ENCODE data around the gene FATE1. TPM values are rescaled to one million over a fixed set of nuclear protein-coding genes. Genes with fewer than 3 reads are reported as not detected.

The FATE1 gene
- total and polyA plus RNA-seq, 4 experiments from 2014 or later = not detected

- no peaks in the 10 kb centered on the region for H3K27me3 ChIP-seq (ENCODE audit: insufficient read depth, low read length)
- Mint-ChIP-seq H3K4me3 (no peak overlapping the region), H3K9me3 (no peaks in the 10 kb centered on the region), H3K4me1 (no peaks in the 10 kb centered on the region), H3K36me3 (no peaks in the 10 kb centered on the region), H3K27me3 (no peaks in the 10 kb centered on the region), H3K27ac (no peak overlapping the region)
- CTCF ChIA-PET (ENCODE audit: partially characterized antibody) = no interaction called here
- POLR2A ChIA-PET (ENCODE audit: partially characterized antibody) = no interaction called here
- H3K4me1 ChIP-seq (ENCODE audit: insufficient read depth, low read length) = no peaks in the 10 kb centered on the region
- no peak for DNase-seq
- no peak overlapping the region for H3K27ac ChIP-seq (ENCODE audit: low read depth, low read length)
- intact Hi-C loops (cut with micrococcal nuclease) = no loop called here
- H3K9me3 ChIP-seq (ENCODE audit: control insufficient read depth in 1 of 2, low read length in 2 of 2) = no peaks in the 10 kb centered on the region
- H3K4me3 ChIP-seq (ENCODE audit: low read length in 2 of 2) = no peak overlapping the region
- H3K36me3 ChIP-seq (ENCODE audit: insufficient read depth, low read length) = no peaks in the 10 kb centered on the region
These were observed 11.7 kb upstream of the FATE1 start for GRCh38 chrX:151704041-151704663.

DNA sequence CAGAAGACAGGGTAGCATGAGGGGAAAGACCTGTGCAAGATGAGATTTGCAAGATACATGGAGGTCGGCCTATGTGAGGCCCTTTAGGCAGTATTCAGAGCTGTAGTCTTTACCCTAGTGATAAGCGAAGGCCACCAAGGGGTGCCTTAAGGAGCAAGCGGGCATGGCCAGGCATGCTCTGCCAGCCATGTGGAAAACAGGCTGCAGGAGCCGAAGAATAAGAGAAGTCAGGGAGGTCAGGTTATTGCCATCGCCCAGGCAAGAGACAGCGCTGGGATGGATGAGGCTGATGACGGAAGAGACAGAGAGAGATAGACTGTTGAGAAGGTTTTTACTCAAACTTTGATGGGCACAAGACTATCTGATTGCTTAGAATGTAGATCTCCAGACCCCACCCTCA lies 7.0 kb upstream of the FATE1 start:
- Mint-ChIP-seq H3K36me3 (no peaks in the 10 kb centered on the region), H3K4me3 (no peak overlapping the region)
- POLR2A ChIA-PET (ENCODE audit: partially characterized antibody) = no interaction called here

GRCh38 chrX:151710457-151710856 lies 5.4 kb upstream of the FATE1 start:
- H3K27ac ChIP-seq (ENCODE audit: low read depth, low read length) = no peak overlapping the region
- no peaks in the 10 kb centered on the region for H3K9me3 ChIP-seq (ENCODE audit: control insufficient read depth in 1 of 2, low read length in 2 of 2)
- Mint-ChIP-seq H3K27me3 (no peaks in the 10 kb centered on the region), H3K4me1 (no peaks in the 10 kb centered on the region), H3K27ac (no peak overlapping the region), H3K4me3 (no peak overlapping the region), H3K36me3 (no peaks in the 10 kb centered on the region), H3K9me3 (no peaks in the 10 kb centered on the region)
- no peaks in the 10 kb centered on the region for H3K36me3 ChIP-seq (ENCODE audit: insufficient read depth, low read length)
- CTCF ChIA-PET (ENCODE audit: partially characterized antibody) = no interaction called here
- no peak overlapping the region for H3K4me3 ChIP-seq (ENCODE audit: low read length in 2 of 2)
- intact Hi-C loops (cut with micrococcal nuclease) = no loop called here
- no peaks in the 10 kb centered on the region for H3K4me1 ChIP-seq (ENCODE audit: insufficient read depth, low read length)
- H3K27me3 ChIP-seq (ENCODE audit: insufficient read depth, low read length) = no peaks in the 10 kb centered on the region
- DNase-seq = no peak
- POLR2A ChIA-PET (ENCODE audit: partially characterized antibody) = no interaction called here

More for the DNA sequence above, 7.0 kb upstream of the FATE1 start:
- Mint-ChIP-seq H3K9me3 (no peaks in the 10 kb centered on the region), H3K4me1 (no peaks in the 10 kb centered on the region), H3K27ac (no peak overlapping the region), H3K27me3 (no peaks in the 10 kb centered on the region)
- Histone ChIP-seq H3K27me3 (ENCODE audit: insufficient read depth, low read length) (no peaks in the 10 kb centered on the region), H3K27ac (ENCODE audit: low read depth, low read length) (no peak overlapping the region), H3K4me1 (ENCODE audit: insufficient read depth, low read length) (no peaks in the 10 kb centered on the region), H3K4me3 (ENCODE audit: low read length in 2 of 2) (no peak overlapping the region), H3K36me3 (ENCODE audit: insufficient read depth, low read length) (no peaks in the 10 kb centered on the region), H3K9me3 (ENCODE audit: control insufficient read depth in 1 of 2, low read length in 2 of 2) (no peaks in the 10 kb centered on the region)
- CTCF ChIA-PET (ENCODE audit: partially characterized antibody) = no interaction called here
- no peak for DNase-seq
- intact Hi-C loops (cut with micrococcal nuclease) = no loop called here

DNA sequence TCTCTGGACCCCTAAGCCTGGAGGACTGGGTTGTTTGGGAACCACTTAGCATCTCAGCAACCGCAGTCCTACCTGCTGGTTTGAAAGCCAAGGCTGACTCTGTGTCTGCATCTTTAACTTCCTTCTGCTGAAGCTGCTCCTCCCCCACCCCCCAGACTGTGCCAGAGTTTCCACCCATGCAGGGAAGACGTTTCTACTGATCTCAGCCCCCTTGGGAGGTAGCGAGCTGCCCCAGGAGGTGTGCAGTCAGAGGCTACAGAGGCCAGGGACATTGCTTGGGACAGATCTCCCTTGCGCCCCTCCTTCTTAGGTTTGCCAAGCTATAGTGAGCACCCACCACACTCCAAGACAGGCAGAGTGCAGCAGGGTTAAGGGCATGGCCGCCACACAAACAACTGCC lies 4.7 kb upstream of the FATE1 start:
- no peaks in the 10 kb centered on the region for H3K27me3 Mint-ChIP-seq
- H3K9me3 Mint-ChIP-seq = no peaks in the 10 kb centered on the region
- H3K9me3 ChIP-seq (ENCODE audit: control insufficient read depth in 1 of 2, low read length in 2 of 2) = no peaks in the 10 kb centered on the region
- H3K27ac ChIP-seq (ENCODE audit: low read depth, low read length) = no peak overlapping the region
- H3K4me3 Mint-ChIP-seq = no peak overlapping the region
- no peak overlapping the region for H3K4me3 ChIP-seq (ENCODE audit: low read length in 2 of 2)
- H3K36me3 Mint-ChIP-seq = no peaks in the 10 kb centered on the region
- no peak overlapping the region for H3K27ac Mint-ChIP-seq
- H3K4me1 ChIP-seq (ENCODE audit: insufficient read depth, low read length) = no peaks in the 10 kb centered on the region
- H3K27me3 ChIP-seq (ENCODE audit: insufficient read depth, low read length) = no peaks in the 10 kb centered on the region
- intact Hi-C loops (cut with micrococcal nuclease) = no loop called here
- ChIA-PET CTCF (ENCODE audit: partially characterized antibody) (no interaction called here), POLR2A (ENCODE audit: partially characterized antibody) (no interaction called here)
- no peak for DNase-seq
- no peaks in the 10 kb centered on the region for H3K36me3 ChIP-seq (ENCODE audit: insufficient read depth, low read length)
- H3K4me1 Mint-ChIP-seq = no peaks in the 10 kb centered on the region

DNA sequence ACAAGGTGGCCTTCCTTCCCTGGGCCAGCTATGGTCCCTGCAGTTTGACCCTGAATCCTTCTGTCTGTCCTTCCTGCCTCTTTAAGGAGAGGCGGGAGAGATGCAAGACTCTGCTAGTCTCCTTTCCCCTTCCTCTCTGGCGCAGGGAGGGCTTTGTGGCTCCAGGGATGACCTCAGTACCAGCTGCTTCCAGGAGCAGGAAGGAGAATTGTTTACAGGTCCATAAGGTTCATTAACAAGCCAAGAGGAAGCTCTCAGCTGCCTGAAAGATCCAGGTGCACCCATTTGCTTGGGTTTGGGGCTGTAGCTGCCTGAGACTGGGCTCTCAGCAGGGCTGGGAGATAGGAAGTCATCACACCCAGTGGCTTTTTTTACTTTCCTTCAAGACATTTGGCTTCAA lies 4.0 kb upstream of the FATE1 start:
- Mint-ChIP-seq H3K27me3 (peaks cover 0 to 1% of the 10 kb centered on the region in 2 donors), H3K4me3 (no peak overlapping the region), H3K9me3 (no peaks in the 10 kb centered on the region), H3K4me1 (no peaks in the 10 kb centered on the region), H3K27ac (no peak overlapping the region), H3K36me3 (no peaks in the 10 kb centered on the region)
- POLR2A ChIA-PET (ENCODE audit: partially characterized antibody) = no interaction called here
- Histone ChIP-seq H3K27me3 (ENCODE audit: insufficient read depth, low read length) (no peaks in the 10 kb centered on the region), H3K4me3 (ENCODE audit: low read length in 2 of 2) (no peak overlapping the region), H3K36me3 (ENCODE audit: insufficient read depth, low read length) (no peaks in the 10 kb centered on the region), H3K27ac (ENCODE audit: low read depth, low read length) (no peak overlapping the region), H3K4me1 (ENCODE audit: insufficient read depth, low read length) (no peaks in the 10 kb centered on the region), H3K9me3 (ENCODE audit: control insufficient read depth in 1 of 2, low read length in 2 of 2) (no peaks in the 10 kb centered on the region)
- intact Hi-C loops (cut with micrococcal nuclease) = no loop called here
- CTCF ChIA-PET (ENCODE audit: partially characterized antibody) = no interaction called here
- DNase-seq = no peak

GRCh38 chrX:151712253-151712652 lies 3.6 kb upstream of the FATE1 start:
- Histone ChIP-seq H3K9me3 (ENCODE audit: control insufficient read depth in 1 of 2, low read length in 2 of 2) (no peaks in the 10 kb centered on the region), H3K27me3 (ENCODE audit: insufficient read depth, low read length) (no peaks in the 10 kb centered on the region), H3K36me3 (ENCODE audit: insufficient read depth, low read length) (no peaks in the 10 kb centered on the region), H3K4me3 (ENCODE audit: low read length in 2 of 2) (no peak overlapping the region), H3K4me1 (ENCODE audit: insufficient read depth, low read length) (no peaks in the 10 kb centered on the region), H3K27ac (ENCODE audit: low read depth, low read length) (no peak overlapping the region)
- Mint-ChIP-seq H3K4me3 (no peak overlapping the region), H3K36me3 (no peaks in the 10 kb centered on the region), H3K27me3 (peaks cover 0 to 3% of the 10 kb centered on the region in 2 donors), H3K4me1 (no peaks in the 10 kb centered on the region), H3K27ac (no peak overlapping the region), H3K9me3 (no peaks in the 10 kb centered on the region)
- ChIA-PET POLR2A (ENCODE audit: partially characterized antibody) (no interaction called here), CTCF (ENCODE audit: partially characterized antibody) (no interaction called here)
- no peak for DNase-seq
- intact Hi-C loops (cut with micrococcal nuclease) = no loop called here

DNA sequence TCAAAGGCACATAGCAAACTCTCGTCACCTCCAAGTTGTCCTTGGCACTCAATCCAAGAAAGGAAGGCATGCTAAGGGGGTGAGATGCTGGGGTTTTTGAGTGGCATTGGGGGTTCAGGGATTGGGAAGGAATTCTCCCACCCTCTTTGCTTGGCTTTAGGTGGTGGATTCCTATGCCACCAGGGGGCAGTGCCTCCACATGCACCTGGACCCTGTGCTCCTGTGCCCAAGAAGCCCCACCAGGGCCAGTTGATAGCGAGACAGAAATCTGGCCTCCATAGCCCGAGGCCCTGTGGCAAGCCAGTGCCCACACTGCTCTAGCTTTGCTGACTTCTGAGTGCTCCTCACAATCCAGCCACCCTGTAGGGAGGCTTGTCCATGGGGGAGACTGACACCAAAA lies 2.0 kb upstream of the FATE1 start:
- no peak for DNase-seq

DNA sequence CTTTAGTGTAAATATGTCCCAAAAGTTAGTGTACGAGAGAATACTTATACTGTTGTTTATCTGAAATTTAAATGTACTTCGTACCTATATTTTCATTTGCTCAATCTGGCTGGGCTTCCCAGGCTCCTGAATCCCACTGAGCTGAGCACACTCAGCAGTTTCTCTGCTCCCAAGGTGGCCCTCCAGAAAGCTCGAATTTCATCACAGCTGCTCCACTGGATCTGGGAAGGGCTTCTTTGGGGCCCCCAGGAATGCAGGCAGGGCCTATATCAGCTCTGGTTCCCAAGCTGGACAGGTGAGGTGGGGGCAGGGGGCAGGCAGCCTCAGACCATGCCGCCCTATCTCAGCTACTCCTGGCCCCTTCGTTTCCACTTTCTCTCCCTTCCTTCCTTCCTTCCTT lies 1.5 kb upstream of the FATE1 start:
- ChIA-PET POLR2A (ENCODE audit: partially characterized antibody) (no interaction called here), CTCF (ENCODE audit: partially characterized antibody) (no interaction called here)
- Mint-ChIP-seq H3K27ac (no peak overlapping the region), H3K9me3 (no peaks in the 10 kb centered on the region), H3K4me1 (no peaks in the 10 kb centered on the region), H3K4me3 (no peak overlapping the region), H3K36me3 (no peaks in the 10 kb centered on the region), H3K27me3 (peaks cover 0 to 4% of the 10 kb centered on the region in 2 donors)
- Histone ChIP-seq H3K27ac (ENCODE audit: low read depth, low read length) (no peak overlapping the region), H3K9me3 (ENCODE audit: control insufficient read depth in 1 of 2, low read length in 2 of 2) (no peaks in the 10 kb centered on the region), H3K4me3 (ENCODE audit: low read length in 2 of 2) (no peak overlapping the region), H3K27me3 (ENCODE audit: insufficient read depth, low read length) (no peaks in the 10 kb centered on the region), H3K4me1 (ENCODE audit: insufficient read depth, low read length) (no peaks in the 10 kb centered on the region), H3K36me3 (ENCODE audit: insufficient read depth, low read length) (no peaks in the 10 kb centered on the region)
- DNase-seq = no peak
- intact Hi-C loops (cut with micrococcal nuclease) = no loop called here

More for the DNA sequence above, 2.0 kb upstream of the FATE1 start:
- no peaks in the 10 kb centered on the region for H3K4me1 Mint-ChIP-seq
- Histone ChIP-seq H3K4me3 (ENCODE audit: low read length in 2 of 2) (no peak overlapping the region), H3K4me1 (ENCODE audit: insufficient read depth, low read length) (no peaks in the 10 kb centered on the region), H3K27me3 (ENCODE audit: insufficient read depth, low read length) (no peaks in the 10 kb centered on the region), H3K27ac (ENCODE audit: low read depth, low read length) (no peak overlapping the region), H3K36me3 (ENCODE audit: insufficient read depth, low read length) (no peaks in the 10 kb centered on the region), H3K9me3 (ENCODE audit: control insufficient read depth in 1 of 2, low read length in 2 of 2) (no peaks in the 10 kb centered on the region)
- no peak overlapping the region for H3K4me3 Mint-ChIP-seq
- ChIA-PET CTCF (ENCODE audit: partially characterized antibody) (no interaction called here), POLR2A (ENCODE audit: partially characterized antibody) (no interaction called here)
- no peaks in the 10 kb centered on the region for H3K36me3 Mint-ChIP-seq
- intact Hi-C loops (cut with micrococcal nuclease) = no loop called here
- H3K27ac Mint-ChIP-seq = no peak overlapping the region
- H3K27me3 Mint-ChIP-seq = peaks cover 0 to 4% of the 10 kb centered on the region in 2 donors
- H3K9me3 Mint-ChIP-seq = no peaks in the 10 kb centered on the region

Measured in CD4-positive, alpha-beta memory T cell (primary cell).